ENCODE measurements around the gene OR4E1.
A peak's percentile ranks its signal among the peaks of the same experiment; 100 is the strongest.
"Not testable (repeated sequence)": the region's sequence is repeated elsewhere in the genome, so short reads cannot be mapped to it uniquely, and the experiment has no call there.

OR4E1 gene

GRCh38 chr14:21673718-21674117 lies at the start of gene OR4E1:
Gene OR4E1, minus strand, starts transcription at chr14:21673818. Its CDS starts 2,883 bp downstream, at chr14:21670935.
- FAIRE-seq: no peak
- no peak for DNase-seq (ENCODE audit: low spot score)

GRCh38 chr14:21721504-21721903 lies 47.9 kb upstream of the OR4E1 start:
- DNase-seq (ENCODE audit: low spot score) (no peak), FAIRE-seq (no peak)

GRCh38 chr14:21719841-21720240 lies 46.2 kb upstream of the OR4E1 start:
- DNase-seq (ENCODE audit: low spot score) (no peak), FAIRE-seq (no peak)

- FAIRE-seq (no peak), DNase-seq (ENCODE audit: low spot score) (no peak)
Observed at GRCh38 chr14:21714318-21714929, 40.8 kb upstream of the OR4E1 start.

GRCh38 chr14:21712036-21712435 lies 38.4 kb upstream of the OR4E1 start:
- no peak for FAIRE-seq

GRCh38 chr14:21711360-21711961 lies 37.8 kb upstream of the OR4E1 start:
- no peak for FAIRE-seq
- DNase-seq (ENCODE audit: low spot score): peak; percentile 4

More at GRCh38 chr14:21712036-21712435, 38.4 kb upstream of the OR4E1 start:
- no peak for DNase-seq (ENCODE audit: low spot score)

- DNase-seq (ENCODE audit: low spot score): no peak
- FAIRE-seq: no peak
Observed at GRCh38 chr14:21704338-21704737, 30.7 kb upstream of the OR4E1 start.

GRCh38 chr14:21703357-21704326 lies 30.0 kb upstream of the OR4E1 start:
- DNase-seq (ENCODE audit: low spot score) (no peak), FAIRE-seq (no peak)

- no peak for DNase-seq (ENCODE audit: low spot score)
- FAIRE-seq: no peak
Observed at GRCh38 chr14:21702316-21702715, 28.7 kb upstream of the OR4E1 start.

GRCh38 chr14:21699551-21699950 lies 25.9 kb upstream of the OR4E1 start:
- DNase-seq (ENCODE audit: low spot score): no peak
- no peak for FAIRE-seq

GRCh38 chr14:21698538-21698937 lies 24.9 kb upstream of the OR4E1 start:
- DNase-seq (ENCODE audit: low spot score); FAIRE-seq: not testable (repeated sequence)

- not testable (repeated sequence) for FAIRE-seq
Observed at GRCh38 chr14:21697662-21698061, 24.0 kb upstream of the OR4E1 start.

GRCh38 chr14:21694425-21694824 lies 20.8 kb upstream of the OR4E1 start:
- DNase-seq (ENCODE audit: low spot score) (no peak), FAIRE-seq (no peak)

More at GRCh38 chr14:21697662-21698061, 24.0 kb upstream of the OR4E1 start:
- DNase-seq (ENCODE audit: low spot score): not testable (repeated sequence)

- no peak for DNase-seq (ENCODE audit: low spot score)
- FAIRE-seq: no peak
Observed at GRCh38 chr14:21686468-21686867, 12.8 kb upstream of the OR4E1 start.

GRCh38 chr14:21680072-21680471 lies 6.5 kb upstream of the OR4E1 start:
- no peak for DNase-seq (ENCODE audit: low spot score)
- FAIRE-seq: no peak

- no peak for FAIRE-seq
- DNase-seq (ENCODE audit: low spot score): no peak
Observed at GRCh38 chr14:21675566-21675965, 1.9 kb upstream of the OR4E1 start.

GRCh38 chr14:21672116-21672515 lies 1.5 kb downstream of the OR4E1 start:
- DNase-seq (ENCODE audit: low spot score) (no peak), FAIRE-seq (no peak)

- no peak for FAIRE-seq
- no peak for DNase-seq (ENCODE audit: low spot score)
Observed at GRCh38 chr14:21671371-21671770, 2.2 kb downstream of the OR4E1 start.

GRCh38 chr14:21669284-21669683 lies 4.3 kb downstream of the OR4E1 start:
- DNase-seq (ENCODE audit: low spot score) (no peak), FAIRE-seq (no peak)

GRCh38 chr14:21668377-21668776 lies 5.2 kb downstream of the OR4E1 start:
- FAIRE-seq: no peak
- DNase-seq (ENCODE audit: low spot score): no peak

- DNase-seq (ENCODE audit: low spot score): no peak
- FAIRE-seq: no peak
Observed at GRCh38 chr14:21656980-21657379, 16.6 kb downstream of the OR4E1 start.

- DNase-seq (ENCODE audit: low spot score) (no peak), FAIRE-seq (no peak)
Observed at GRCh38 chr14:21654215-21654614, 19.4 kb downstream of the OR4E1 start.
